ENCODE data around the gene OFD1. TPM values are rescaled to one million over a fixed set of nuclear protein-coding genes. Genes with fewer than 3 reads are reported as not detected.

The OFD1 gene
- total RNA-seq, 4 donors from 2014 or later, result 13.2 to 25.1 (median 17.1) TPM

DNA sequence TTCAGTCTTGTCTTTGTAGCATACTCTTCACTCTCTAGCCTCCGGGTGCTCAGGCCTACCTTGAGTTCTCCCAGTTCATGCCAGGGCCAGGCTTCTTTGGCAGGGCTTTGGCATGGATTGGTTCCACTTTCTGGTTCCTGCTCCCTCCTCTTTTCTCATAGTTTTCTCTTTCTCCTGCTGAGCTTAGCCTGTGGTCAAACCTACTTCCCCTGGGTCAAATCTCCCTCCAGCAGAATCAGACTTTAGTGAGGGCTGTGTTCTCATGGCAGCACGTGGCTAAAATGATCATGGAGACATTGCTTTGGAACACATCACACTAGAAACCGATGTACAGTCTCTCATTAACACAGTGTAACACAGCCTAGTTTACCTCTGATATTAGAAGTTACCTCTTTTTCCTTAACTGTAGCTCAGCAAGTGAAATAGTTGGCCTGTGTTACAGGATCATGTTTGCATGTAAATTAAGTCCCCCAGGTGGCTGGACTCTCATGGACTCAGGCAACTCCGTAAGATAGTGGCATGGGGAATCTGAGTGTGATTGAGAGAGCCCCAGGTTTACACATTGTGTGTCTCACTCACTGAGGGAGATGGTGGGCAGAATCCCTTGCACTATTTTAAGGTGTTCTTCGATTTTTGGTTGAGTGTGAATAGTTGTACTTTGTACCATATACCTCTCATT lies 32.3 kb upstream of the OFD1 start:
- no peak for ATAC-seq (ENCODE audit: low FRiP score)
- no peak for DNase-seq (ENCODE audit: low spot score)
- TF ChIP-seq CTCF (IDR thresholded peaks at IDR 0.05), result no peak

- no peak for TF ChIP-seq CTCF (IDR thresholded peaks at IDR 0.05)
- ATAC-seq (ENCODE audit: low FRiP score) (no peak), DNase-seq (ENCODE audit: low spot score) (no peak)
Observed at GRCh38 chrX:13703135-13703534, 31.4 kb upstream of the OFD1 start.

DNA sequence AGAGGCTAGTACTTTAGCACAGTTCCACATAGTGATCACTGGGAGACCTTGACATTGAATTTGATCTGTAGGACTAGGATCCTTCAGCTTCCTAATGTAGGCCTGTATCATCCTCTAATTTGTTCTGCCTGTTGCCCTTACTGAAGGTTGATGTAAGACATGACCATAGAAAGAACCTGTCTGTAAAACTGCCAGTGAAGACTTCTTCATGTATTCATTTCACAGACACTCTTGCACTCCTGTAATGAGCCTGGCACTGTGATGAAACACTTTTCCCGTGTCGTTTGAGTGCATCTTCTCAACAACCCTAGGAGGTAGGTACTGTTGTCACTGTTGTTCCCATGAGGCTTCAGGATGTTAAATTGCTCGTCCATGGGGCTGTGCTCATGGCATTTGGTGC lies 31.0 kb upstream of the OFD1 start:
- DNase-seq (ENCODE audit: low spot score) (no peak), ATAC-seq (ENCODE audit: low FRiP score) (no peak)
- TF ChIP-seq CTCF (IDR thresholded peaks at IDR 0.05), result no peak

- TF ChIP-seq CTCF (IDR thresholded peaks at IDR 0.05), result no peak
- DNase-seq (ENCODE audit: low spot score) (no peak), ATAC-seq (ENCODE audit: low FRiP score) (no peak)
Observed at GRCh38 chrX:13711141-13711540, 23.4 kb upstream of the OFD1 start.

- no peak for DNase-seq (ENCODE audit: low spot score)
- no peak for ATAC-seq (ENCODE audit: low FRiP score)
Observed at GRCh38 chrX:13716455-13716854, 18.1 kb upstream of the OFD1 start.

DNA sequence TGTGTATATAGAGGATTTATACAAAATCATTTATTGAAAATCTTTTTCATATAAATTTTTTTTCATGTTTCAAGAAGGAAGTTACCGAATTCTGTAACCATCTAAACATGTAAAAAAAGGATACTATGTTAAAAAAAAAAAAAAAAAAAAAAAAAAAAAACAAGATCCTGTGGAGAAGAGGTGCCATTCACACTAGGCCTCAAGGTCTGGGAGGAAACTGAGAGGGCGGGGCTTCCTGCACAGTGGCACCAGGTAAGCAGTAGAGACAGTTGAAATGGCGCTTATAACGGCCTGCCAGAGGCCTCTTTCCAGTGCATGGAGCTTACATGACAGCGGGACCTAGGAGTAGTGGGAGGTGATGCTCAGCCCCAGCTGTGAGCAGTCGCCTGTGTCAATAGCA lies 17.6 kb upstream of the OFD1 start:
- no peak for DNase-seq (ENCODE audit: low spot score)
- ATAC-seq (ENCODE audit: low FRiP score), result no peak
- TF ChIP-seq CTCF (IDR thresholded peaks at IDR 0.05), result no peak

More at GRCh38 chrX:13716455-13716854, 18.1 kb upstream of the OFD1 start:
- no peak for TF ChIP-seq CTCF (IDR thresholded peaks at IDR 0.05)

- no peak for DNase-seq (ENCODE audit: low spot score)
- no peak for TF ChIP-seq CTCF (IDR thresholded peaks at IDR 0.05)
- no peak for ATAC-seq (ENCODE audit: low FRiP score)
Observed at GRCh38 chrX:13717700-13718472, 16.7 kb upstream of the OFD1 start.
